Esophagus squamous epithelium (tissue), 5 donors: ENCODE data around the gene SNX1. TPM values are rescaled to one million over a fixed set of nuclear protein-coding genes. Genes with fewer than 3 reads are reported as not detected.

Source experiments
- DNase-seq: peaks from one replicate; lab custom pipeline; 2025; lab: John Stamatoyannopoulos, UW
- H3K27ac ChIP-seq, 4 donors: fragments of 200-600 bp; sonication (generic); one replicate each; pipeline ENCODE4 v1.5.1; 2016 to 2019; ENCODE audit warnings: mild to moderate bottlenecking in 1 of 4
- H3K27me3 ChIP-seq, 4 donors: fragments of 200-600 bp; sonication (generic); 1 replicate in 3 of 4; 2 replicates in 1 of 4; pipeline versions ENCODE4 v1.5.1 to v1.6.0; 2017 to 2021; ENCODE audit warnings: antibody characterized with exemption in 1 of 4
- H3K36me3 ChIP-seq, 3 donors: fragments of 200-600 bp; sonication (generic); one replicate each; pipeline ENCODE4 v1.5.1; 2016 to 2019
- H3K4me1 ChIP-seq, 3 donors: fragments of 200-600 bp; sonication (generic); one replicate each; pipeline ENCODE4 v1.5.1; 2017 to 2019
- H3K4me3 ChIP-seq, 4 donors: fragments of 200-600 bp; sonication (generic); 1 replicate in 3 of 4; 2 replicates in 1 of 4; pipeline ENCODE4 v1.5.1; 2016 to 2019; ENCODE audit warnings: mild to moderate bottlenecking in 2 of 4, moderate library complexity in 1 of 4
- H3K9me3 ChIP-seq, 3 donors: fragments of 200-600 bp; sonication (generic); one replicate each; pipeline ENCODE4 v1.5.1; 2016 to 2019
- POLR2A ChIP-seq, 4 donors: fragments of 450-650 bp; IDR thresholded peaks; one replicate each; pipeline ENCODE4 v1.6.1; 2017; ENCODE audit warnings: antibody characterized with exemption in 4 of 4, mild to moderate bottlenecking in 4 of 4, moderate library complexity in 3 of 4
- WGBS, 2 donors: methylation state at CpG; one replicate each; pipeline ENCODE4 v1.1.5; 2018; 5-methylcytosine and 5-hydroxymethylcytosine counted together
- intact Hi-C: fragments of 100-400 bp; cut with DNase I; formaldehyde crosslinking; loops from one replicate; pipeline ENCODE4 v1.15.0; 2022
- total RNA-seq, 4 donors: library from RNA; depleted of rRNA; stranded (reverse); fragments of >200 nt; gene quantifications; one replicate each; pipeline ENCODE4 v1.1.0, GENCODE V29; 2016
- TF ChIP-seq, protein P1 (sequence below), 6 experiments: fragments of 450-650 bp in 4 of 6; fragments of 200-600 bp in 2 of 6; sonication (generic) in 2 of 6; IDR thresholded peaks; one replicate each; pipeline ENCODE4 v1.5.1; 2016 to 2019; ENCODE audit warnings: antibody characterized with exemption in 6 of 6, mild to moderate bottlenecking in 4 of 6, moderate library complexity in 4 of 6
- donor health status: DM: yes; HTN: yes; CAD: no.

Gene SNX1
- total RNA-seq, 4 donors from 2014 or later = 39.9 to 71.1 (median 52.0) TPM

DNA sequence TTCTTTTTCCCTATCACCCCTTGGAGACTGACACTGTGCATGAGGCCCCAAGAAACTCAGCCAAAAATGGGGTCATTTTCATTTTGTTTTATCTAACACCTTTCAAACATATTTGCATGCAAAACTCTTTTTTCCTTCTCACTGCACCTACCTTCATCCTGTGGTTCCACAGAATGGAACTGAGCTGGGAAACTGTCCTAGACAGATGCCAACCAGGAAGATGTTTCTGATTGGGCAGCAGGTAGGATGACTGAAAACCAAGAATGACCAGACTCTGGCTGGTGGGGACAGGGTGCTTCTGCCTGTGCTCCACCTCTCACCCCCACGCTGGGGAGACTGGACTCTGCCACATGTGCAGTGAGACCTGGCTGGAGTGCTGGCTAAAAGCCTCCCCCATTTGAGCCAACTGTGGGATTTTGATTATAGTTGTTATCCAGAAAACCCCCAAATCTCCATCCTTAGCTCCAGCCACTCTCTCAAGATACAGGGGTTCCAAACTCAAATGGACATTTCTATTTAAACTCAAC, 61.9 kb downstream of the SNX1 start:
- Histone ChIP-seq H3K36me3 (peaks cover 50 to 79% (median 64%) of the 10 kb centered on the region in 3 donors), H3K27ac (no peak overlapping the region), H3K27me3 (peaks cover 0 to 8% (median 0%) of the 10 kb centered on the region in 4 donors), H3K9me3 (no peaks in the 10 kb centered on the region), H3K4me1 (peaks cover 18 to 60% (median 38%) of the 10 kb centered on the region in 3 donors), H3K4me3 (no peak overlapping the region)
- no peak for DNase-seq
- TF ChIP-seq, protein P1, sequence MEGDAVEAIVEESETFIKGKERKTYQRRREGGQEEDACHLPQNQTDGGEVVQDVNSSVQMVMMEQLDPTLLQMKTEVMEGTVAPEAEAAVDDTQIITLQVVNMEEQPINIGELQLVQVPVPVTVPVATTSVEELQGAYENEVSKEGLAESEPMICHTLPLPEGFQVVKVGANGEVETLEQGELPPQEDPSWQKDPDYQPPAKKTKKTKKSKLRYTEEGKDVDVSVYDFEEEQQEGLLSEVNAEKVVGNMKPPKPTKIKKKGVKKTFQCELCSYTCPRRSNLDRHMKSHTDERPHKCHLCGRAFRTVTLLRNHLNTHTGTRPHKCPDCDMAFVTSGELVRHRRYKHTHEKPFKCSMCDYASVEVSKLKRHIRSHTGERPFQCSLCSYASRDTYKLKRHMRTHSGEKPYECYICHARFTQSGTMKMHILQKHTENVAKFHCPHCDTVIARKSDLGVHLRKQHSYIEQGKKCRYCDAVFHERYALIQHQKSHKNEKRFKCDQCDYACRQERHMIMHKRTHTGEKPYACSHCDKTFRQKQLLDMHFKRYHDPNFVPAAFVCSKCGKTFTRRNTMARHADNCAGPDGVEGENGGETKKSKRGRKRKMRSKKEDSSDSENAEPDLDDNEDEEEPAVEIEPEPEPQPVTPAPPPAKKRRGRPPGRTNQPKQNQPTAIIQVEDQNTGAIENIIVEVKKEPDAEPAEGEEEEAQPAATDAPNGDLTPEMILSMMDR (IDR thresholded peaks at IDR 0.05) = no peak
- no peak for TF ChIP-seq POLR2A (IDR thresholded peaks at IDR 0.05)
- intact Hi-C loops = loop anchor here (10.0 kb wide), 2 partner anchors 53 to 197 kb away; partner anchors contain the start of gene CSNK1G1
- WGBS, 2 donors = 83 to 100% methylated on average over 1 of the region's 1 CpG

- no peak overlapping the region for H3K27ac ChIP-seq
- DNase-seq = no peak
- peaks cover 50 to 79% (median 64%) of the 10 kb centered on the region in 3 donors for H3K36me3 ChIP-seq
- 85 to 92% methylated on average over 8 to 11 of the region's 11 CpGs for WGBS, 2 donors
- H3K9me3 ChIP-seq = no peaks in the 10 kb centered on the region
- intact Hi-C loops = loop anchor here (10.0 kb wide), 2 partner anchors 54 to 196 kb away; partner anchors contain the start of gene CSNK1G1
- H3K27me3 ChIP-seq = no peaks in the 10 kb centered on the region
- H3K4me3 ChIP-seq = no peak overlapping the region
- peaks cover 18 to 56% (median 30%) of the 10 kb centered on the region in 3 donors for H3K4me1 ChIP-seq
- TF ChIP-seq, protein P1 (IDR thresholded peaks at IDR 0.05) = no peak
These were observed 62.8 kb downstream of the SNX1 start for GRCh38 chr15:64158363-64159134.

DNA sequence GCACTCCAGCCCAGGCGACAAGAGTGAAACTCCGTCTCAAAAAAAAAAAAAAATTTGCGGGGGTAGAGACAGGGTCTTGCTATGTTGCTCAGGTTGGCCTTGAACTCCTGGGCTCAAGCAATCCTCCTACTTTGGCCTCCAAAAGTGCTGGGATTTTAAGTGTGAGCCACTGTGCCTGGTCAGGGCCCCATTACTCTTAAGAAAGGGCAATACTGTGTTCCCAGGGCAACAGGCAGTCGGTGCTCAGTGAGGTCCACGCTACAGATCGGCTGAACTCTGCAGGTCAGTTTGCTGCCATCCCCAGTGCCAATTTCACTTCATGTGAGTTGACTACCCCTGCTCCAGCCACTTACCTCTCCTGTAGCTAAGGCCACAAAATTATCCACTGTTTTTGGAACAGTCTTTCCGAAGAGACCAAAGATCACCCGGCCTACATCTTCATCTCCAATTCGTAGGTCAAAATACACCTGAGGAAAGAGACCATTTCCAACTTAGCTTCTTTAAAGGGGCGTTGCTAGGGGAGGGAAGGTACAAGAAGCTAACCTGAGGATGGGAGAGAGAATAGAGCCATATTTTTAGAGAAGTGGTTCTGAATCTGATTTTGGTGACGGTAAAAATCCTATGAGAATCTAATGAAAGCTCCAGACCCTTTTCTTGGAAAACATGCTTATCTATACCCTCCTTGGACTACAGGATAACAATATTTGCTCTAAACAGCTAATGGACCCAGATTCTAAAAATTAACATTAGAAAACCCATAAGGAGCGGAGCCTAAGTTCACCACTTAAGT, 66.1 kb downstream of the SNX1 start:
- Histone ChIP-seq H3K27me3 (no peaks in the 10 kb centered on the region), H3K27ac (peak overlapping the region; percentile 84 to 95 (median 92)), H3K4me1 (peaks cover 18 to 52% (median 31%) of the 10 kb centered on the region in 3 donors), H3K9me3 (no peaks in the 10 kb centered on the region), H3K36me3 (peaks cover 37 to 50% (median 42%) of the 10 kb centered on the region in 3 donors), H3K4me3 (peak overlapping the region; percentile 63 to 99 (median 84))
- DNase-seq = no peak
- 41 to 42% methylated on average over 11 of the region's 12 CpGs for WGBS, 2 donors
- TF ChIP-seq, protein P1 (IDR thresholded peaks at IDR 0.05) = no peak
- TF ChIP-seq POLR2A (IDR thresholded peaks at IDR 0.05) = no peak
- intact Hi-C loops = loop anchor here (10.0 kb wide), 1 partner anchor 223 kb away; the partner anchor contains the start of genes PCLAF and TRIP4

DNA sequence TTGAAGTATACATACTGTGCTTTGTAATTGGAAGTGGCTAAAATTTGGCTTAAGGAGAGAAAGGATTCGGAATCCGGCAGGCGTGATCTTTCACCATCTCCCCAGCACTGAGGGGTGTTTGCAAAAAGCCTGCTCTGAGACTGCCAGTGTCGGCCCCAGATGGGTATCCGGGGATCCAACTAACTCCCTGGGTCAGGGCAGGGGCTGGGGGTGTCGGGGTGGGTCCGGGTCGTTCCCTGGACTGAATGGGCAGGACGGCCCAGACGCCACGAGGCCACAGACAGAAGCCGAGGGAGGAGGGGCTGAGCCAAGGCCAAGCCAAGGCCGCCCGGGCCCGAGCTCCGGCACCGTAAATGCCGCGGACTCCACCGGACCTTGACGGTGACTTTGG, 66.7 kb downstream of the SNX1 start:
- H3K27me3 ChIP-seq = no peaks in the 10 kb centered on the region
- no peaks in the 10 kb centered on the region for H3K9me3 ChIP-seq
- peak overlapping the region; percentile 84 to 95 (median 92) for H3K27ac ChIP-seq
- intact Hi-C loops = loop anchor here (10.0 kb wide), 1 partner anchor 222 kb away; the partner anchor contains the start of genes PCLAF and TRIP4
- H3K4me3 ChIP-seq = peak overlapping the region; percentile 63 to 99 (median 84)
- H3K4me1 ChIP-seq = peaks cover 18 to 52% (median 31%) of the 10 kb centered on the region in 3 donors
- DNase-seq = no peak
- TF ChIP-seq POLR2A (IDR thresholded peaks at IDR 0.05) = no peak
- TF ChIP-seq, protein P1 (IDR thresholded peaks at IDR 0.05) = no peak
- 0% methylated on average over 3 of the region's 21 CpGs for WGBS, 2 donors
- peaks cover 34 to 44% (median 37%) of the 10 kb centered on the region in 3 donors for H3K36me3 ChIP-seq
